ENCODE results near the gene GTF3C2.
A peak's percentile ranks its signal among the peaks of the same experiment; 100 is the strongest.
"Not testable (repeated sequence)": the region's sequence is repeated elsewhere in the genome, so short reads cannot be mapped to it uniquely, and the experiment has no call there.

GTF3C2 gene

DNA sequence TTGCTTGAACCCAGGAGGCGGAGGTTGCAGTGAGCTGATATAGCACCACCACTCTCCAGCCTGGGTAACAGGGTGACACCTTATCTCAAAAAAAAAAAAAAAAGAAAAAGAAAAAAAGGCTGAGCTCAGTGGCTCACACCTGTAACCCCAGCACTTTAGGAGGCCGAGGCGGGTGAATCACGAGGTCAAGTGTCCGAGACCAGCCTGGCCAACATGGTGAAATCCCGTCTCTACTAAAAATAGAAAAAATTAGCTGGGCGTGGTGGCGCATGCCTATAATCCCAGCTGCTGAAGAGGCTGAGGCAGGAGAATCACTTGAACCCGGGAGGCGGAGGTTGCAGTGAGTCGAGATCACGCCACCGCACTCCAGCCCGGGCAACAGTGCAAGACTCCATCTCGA, 36.7 kb downstream of the GTF3C2 start:
- not testable (repeated sequence) for DNase-seq

DNA sequence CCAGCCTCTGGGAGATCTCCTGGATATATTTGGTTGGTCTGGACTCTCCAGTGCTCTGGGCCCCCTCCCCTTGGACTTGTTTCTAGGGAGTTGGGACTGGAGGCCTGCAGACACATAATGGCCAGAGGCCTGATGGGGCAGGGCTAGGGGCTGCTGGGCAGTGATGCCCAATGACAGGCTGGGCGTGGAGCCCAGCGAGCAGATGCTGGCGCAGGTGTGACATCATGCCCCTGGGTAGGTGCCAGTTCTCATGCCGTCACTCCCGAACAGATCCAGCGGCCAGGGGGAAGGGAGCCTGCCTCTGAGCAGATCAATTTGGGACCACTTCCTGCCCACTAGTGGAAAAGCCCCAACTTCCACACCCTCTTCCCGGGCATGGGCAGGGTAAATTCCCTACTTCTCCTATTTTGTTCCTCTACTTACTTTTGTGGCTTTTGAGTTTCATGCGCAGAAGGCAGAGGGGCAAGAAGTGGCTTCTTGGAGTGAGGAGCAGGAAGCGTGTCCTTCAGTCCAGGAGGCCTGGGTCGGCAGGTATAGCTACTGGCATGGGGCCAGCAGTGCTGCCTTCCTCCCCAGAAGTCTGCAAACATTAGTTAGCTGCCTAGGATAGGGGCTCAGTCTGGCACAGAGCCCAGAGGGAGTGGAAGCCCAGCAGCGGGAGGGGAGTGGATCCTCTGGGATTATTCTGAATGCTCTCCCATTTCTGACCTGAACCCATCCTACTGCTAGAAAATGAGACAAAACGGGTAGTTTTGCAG, 39.7 kb downstream of the GTF3C2 start:
- DNase-seq: no peak

DNA sequence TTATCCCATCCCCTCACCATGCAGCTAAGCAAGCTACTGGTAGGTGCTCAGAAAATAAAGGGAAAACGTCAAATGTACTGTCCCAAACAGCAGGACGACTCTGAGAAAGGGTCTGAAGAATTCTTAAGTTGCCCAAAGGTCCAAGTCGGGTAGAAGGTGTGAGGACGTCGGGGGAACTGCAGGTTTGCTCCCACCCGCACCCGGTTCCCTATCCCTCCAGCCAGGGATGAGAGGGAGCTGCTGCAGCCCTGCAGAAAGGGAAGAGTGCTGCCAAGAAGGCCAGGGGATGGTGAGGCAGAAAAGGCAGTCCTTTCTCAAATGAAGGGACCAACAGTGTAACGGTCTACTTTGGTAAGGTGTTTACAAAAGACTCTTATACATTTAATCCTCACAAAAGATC, 41.4 kb downstream of the GTF3C2 start:
- no peak for DNase-seq

DNA sequence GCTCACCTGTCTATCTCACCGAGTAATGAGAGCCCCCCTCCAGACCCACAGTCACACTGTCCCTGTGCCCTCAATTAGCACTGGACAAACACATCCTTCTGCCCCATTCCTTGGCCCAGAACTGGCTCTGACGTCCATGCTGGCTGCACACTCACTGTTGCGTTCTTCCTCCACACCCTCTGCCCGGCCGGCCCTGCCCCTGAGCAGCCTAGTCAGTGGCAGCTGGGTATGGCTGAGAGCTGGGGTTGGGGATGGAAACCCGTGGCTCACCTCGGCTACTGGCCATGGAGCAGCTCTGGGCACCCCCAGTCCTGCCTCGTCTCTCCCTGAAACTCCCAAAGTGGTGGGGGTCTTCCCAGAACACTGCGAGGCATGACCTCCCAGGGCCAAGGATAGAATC, 41.9 kb downstream of the GTF3C2 start:
- no peak for DNase-seq

- no peak for DNase-seq
Measured at GRCh38 chr2:27313882-27314645, 42.5 kb downstream of the GTF3C2 start.

DNA sequence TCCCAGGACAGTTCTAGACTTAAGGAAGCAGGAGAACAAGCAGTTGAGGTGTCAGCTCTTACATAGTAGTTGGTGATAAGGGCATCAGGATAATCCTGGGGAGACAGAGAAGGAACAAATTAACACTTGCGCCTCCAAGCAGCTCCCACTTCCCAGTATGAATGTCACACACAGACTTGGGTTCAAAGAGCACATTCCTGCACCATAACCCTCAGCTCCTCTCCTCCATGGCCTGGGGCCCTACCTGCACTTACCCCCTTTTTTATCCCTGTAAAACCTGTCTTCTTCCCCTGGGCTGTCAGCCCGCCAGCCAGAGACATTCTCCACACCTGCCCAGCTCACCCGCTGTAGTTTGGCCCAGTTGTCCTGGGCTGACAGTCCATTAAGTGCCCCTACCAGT, 44.4 kb downstream of the GTF3C2 start:
- DNase-seq: no peak

DNA sequence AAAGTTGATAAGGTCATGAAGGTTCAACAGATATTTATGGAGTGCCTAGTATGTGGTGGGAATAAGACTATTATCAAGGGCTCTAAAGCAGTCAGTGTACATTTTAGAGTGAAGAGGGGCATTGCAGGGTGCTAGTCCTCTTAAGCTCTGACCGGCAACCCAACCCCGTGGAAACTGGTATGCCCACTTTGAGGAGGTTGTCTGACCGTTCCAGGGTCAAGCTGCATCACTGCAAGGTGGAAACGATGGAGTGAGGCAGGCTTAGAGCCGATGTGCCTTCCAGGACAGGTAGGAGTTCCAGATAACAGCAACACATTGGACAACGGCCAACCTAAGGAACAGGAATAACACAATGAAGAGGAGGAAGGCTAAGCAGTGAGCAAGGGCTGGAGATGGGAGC, 46.9 kb downstream of the GTF3C2 start:
- no peak for DNase-seq

DNA sequence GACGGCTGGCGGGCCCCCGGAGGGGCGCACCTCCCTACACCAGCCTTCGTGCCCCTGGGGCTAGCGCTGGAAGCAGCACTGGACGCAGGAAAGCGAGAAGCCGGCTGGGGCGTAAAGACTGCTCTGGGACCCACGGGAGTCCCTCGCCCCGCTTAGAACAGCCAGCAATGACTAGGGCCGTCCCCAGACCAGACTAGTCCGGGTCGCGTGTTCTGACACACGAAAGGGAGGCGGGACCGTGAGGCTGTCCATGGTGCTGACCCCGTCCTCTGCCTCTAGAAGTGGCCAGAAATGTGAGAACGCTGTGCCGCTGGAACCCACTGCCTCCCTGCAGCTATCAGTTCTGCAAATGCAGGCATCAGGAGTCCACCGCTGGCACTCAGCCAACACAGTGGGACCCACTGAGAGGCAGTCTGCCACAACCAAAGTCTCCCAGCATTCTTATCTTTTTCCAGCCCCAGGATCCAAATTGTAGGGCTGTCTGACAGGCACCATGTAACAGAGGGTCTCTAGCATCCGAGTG, 48.1 kb downstream of the GTF3C2 start, which contains the start of gene UCN:
TSS of gene UCN (minus strand) at position 87 of the 523 bp plus-strand sequence. CDS start 550 bp downstream, outside the sequence.
- DNase-seq: no peak

DNA sequence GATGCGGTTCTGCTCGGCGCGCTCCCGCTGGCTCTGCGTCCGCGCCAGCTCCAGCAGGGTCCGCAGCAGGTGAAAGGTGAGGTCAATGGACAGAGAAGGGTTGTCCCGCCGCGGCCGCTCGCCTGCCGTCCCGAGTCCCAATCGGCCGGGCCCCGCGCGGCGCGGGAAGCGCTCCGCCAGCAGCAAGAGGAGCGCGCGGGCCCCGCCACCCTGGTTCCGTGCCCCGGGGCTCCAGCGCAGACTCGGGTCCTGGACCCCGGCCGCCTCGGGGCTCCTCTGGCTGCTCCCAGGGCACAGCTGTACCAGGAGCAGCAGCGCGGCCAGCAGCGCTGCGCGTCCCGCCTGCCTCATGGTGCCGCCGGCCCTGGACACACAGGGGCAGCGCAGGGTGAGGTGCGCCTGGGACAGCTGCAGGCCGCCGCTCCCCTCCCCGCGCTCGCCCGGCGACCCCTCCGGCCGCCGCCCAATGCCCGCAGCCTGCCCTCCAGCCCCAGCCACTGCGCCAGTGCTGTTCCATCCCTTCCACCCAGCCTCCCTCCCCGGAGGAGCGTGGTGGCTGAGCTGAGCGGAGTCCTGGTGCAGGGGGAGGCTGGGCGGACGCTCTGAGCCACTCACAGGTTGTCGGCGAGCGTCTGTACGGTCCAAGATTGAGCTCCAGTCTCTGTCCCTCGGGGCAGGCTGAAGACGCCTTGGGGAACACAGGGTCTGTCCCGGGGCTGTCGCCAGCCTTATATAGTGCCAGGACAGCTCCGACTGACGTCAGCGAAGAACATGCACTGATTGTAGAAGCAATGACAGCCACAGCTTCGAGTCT, 48.8 kb downstream of the GTF3C2 start:
- no peak for DNase-seq

GRCh38 chr2:27307287-27307544, 49.3 kb downstream of the GTF3C2 start:
- no peak for DNase-seq

GRCh38 chr2:27306573-27307286, 49.8 kb downstream of the GTF3C2 start:
- DNase-seq: peak; percentile 34

DNA sequence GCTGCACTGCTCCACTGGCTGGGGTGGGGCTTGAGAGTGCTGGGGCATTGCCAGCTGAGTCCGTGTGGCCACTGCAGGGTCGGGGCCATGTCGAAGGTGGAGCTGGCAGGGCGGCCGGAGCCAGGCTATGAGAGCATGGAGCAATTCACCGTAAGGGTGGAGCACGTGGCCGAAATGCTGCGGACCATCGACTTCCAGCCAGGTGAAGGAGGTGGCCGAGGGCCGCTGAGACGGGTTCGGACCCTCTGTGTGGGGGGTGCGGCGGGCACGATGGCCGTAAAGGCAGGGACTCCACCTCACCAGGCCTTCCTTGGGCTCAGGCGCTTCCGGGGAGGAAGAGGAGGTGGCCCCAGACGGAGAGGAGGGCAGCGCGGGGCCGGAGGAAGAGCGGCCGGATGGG, 50.4 kb downstream of the GTF3C2 start:
- DNase-seq: no peak

GRCh38 chr2:27305516-27305915, 51.0 kb downstream of the GTF3C2 start:
- no peak for DNase-seq

DNA sequence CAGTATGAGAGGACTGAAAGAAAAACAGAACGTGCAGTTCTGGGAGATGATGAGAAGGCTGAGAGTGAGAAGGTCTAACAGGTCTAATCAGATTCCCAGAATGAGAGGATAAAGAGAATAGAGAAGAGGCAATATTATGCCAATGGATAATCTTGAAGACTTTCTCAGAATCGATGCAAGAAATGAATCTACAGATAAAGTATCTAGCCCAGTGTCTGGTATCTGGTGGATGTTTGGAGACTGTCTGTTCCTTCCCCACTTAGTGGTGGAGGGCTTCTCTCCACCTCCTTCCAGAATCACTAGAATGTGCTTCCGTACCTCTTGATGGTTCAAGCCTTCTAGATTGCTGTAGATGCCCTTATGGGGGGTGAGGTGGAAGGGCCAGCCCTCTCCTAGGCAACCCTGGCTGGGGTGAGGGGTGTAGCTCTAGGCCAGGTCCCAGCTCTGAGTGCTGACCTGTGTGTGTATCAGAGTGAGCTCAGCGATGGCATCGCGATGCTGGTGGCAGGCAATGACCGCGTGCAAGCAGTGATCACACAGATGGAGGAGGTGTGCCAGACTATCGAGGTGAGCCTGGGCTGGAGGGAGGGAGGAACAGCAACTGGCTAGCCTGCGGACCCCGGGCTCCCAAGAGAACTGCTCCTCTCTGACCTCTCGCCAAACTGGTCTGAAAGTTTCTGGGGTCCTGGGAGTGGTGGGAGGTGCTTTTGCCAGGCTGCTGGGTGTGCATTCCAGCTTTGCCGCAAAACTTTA, 51.9 kb downstream of the GTF3C2 start:
- DNase-seq: no peak

GRCh38 chr2:27303093-27304025, 53.2 kb downstream of the GTF3C2 start:
- peak; percentile 57 for DNase-seq

GRCh38 chr2:27300606-27301005, 56.0 kb downstream of the GTF3C2 start:
- DNase-seq: not testable (repeated sequence)

DNA sequence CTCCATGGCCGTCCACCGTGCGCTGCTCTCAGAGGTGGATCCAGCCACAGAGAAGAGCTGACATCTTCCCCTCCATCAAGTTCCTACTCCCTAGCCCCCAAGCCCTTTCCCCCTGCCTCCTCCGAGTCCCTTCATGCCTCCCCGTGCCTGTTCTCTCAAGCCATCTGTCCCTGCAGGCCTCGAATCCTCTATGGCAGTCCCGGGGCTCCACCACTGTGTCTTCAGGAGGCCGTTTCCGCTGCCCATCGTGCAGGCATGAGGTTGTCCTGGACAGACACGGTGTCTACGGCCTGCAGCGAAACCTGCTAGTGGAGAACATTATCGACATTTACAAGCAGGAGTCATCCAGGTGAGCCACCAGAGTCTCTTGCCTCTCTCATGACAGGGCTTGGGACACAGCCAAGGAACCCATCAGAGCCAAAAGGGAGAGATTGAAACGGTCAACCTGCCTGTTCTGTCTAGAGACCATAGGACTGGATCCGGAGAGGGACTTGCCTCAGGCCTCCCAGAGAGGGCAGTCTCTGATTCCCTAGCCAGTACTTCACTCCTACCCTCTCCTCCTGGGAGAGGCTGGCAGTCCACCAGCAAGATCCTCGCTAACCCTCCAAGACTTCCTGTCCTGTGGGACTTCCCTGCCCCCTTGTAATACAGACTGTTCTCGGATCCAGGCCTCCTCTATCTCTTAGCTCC, 58.0 kb downstream of the GTF3C2 start:
- no peak for DNase-seq

GRCh38 chr2:27297195-27297594, 59.4 kb downstream of the GTF3C2 start:
- no peak for DNase-seq

GRCh38 chr2:27296481-27296880, 60.1 kb downstream of the GTF3C2 start:
- no peak for DNase-seq

GRCh38 chr2:27294928-27295327, 61.6 kb downstream of the GTF3C2 start:
- DNase-seq: no peak

Measured in stimulated activated CD4-positive, alpha-beta T cell treated with anti-CD3 and anti-CD28 coated beads, Interleukin-4, amount 100 ng/mL, for 24 hours (primary cell).